Naive B cell (primary cell): ENCODE results near the gene PHACTR2. TPM values are rescaled to one million over a fixed set of nuclear protein-coding genes. Genes with fewer than 3 reads are reported as not detected.
A peak's percentile ranks its signal among the peaks of the same experiment; 100 is the strongest.

Experiments used
- ATAC-seq, 2 donors: fragments of 150-1000 bp; cut with Tn5 transposase; 2 replicates each; pipeline ENCODE4 v1.10.0; 2021; ENCODE audit warnings: low read depth in 2 of 2, mild to moderate bottlenecking in 2 of 2, moderate library complexity in 2 of 2
- DNase-seq: peaks from one replicate; pipeline ENCODE4 v3.0.0; 2022
- H3K27ac Mint-ChIP-seq, 6 donors: one replicate each; pipeline ENCODE4 v1.8.0; 2020 to 2022; ENCODE audit warnings: mild to moderate bottlenecking in 6 of 6, mixed read lengths in 6 of 6, moderate library complexity in 5 of 6, inconsistent platforms in 2 of 6
- H3K27me3 Mint-ChIP-seq, 3 donors: one replicate each; pipeline ENCODE4 v1.8.0; 2021 to 2022; ENCODE audit warnings: mixed read lengths in 3 of 3, mild to moderate bottlenecking in 1 of 3
- H3K36me3 Mint-ChIP-seq, 2 donors: one replicate each; pipeline ENCODE4 v1.8.0; 2020 to 2022; ENCODE audit warnings: mixed read lengths in 2 of 2, inconsistent platforms in 1 of 2, mild to moderate bottlenecking in 1 of 2
- H3K4me1 Mint-ChIP-seq, 3 donors: one replicate each; pipeline ENCODE4 v1.8.0; 2020 to 2022; ENCODE audit warnings: mixed read lengths in 3 of 3, inconsistent platforms in 1 of 3, mild to moderate bottlenecking in 1 of 3, moderate library complexity in 1 of 3
- H3K4me3 Mint-ChIP-seq, 8 donors: one replicate each; pipeline ENCODE4 v1.8.0; 2020 to 2022; ENCODE audit warnings: mild to moderate bottlenecking in 8 of 8, mixed read lengths in 8 of 8, moderate library complexity in 8 of 8, inconsistent platforms in 2 of 8
- H3K9me3 Mint-ChIP-seq, 7 donors: one replicate each; pipeline ENCODE4 v1.8.0; 2020 to 2022; ENCODE audit warnings: mixed read lengths in 7 of 7, mild to moderate bottlenecking in 5 of 7, inconsistent platforms in 2 of 7, moderate library complexity in 1 of 7
- polyA plus RNA-seq, 6 donors: library from polyadenylated mRNA; unstranded; fragments of 300-500 nt; fragmentation: Illumina TruSeq; gene quantifications; one replicate each; pipeline ENCODE4 v1.2.3, GENCODE V29; 2021; ENCODE audit warnings: low read depth in 6 of 6

PHACTR2 gene
- polyA plus RNA-seq, 6 donors from 2014 or later: 0.05 to 3.5 (median 1.5) TPM

- Mint-ChIP-seq H3K4me1 (no peaks in the 10 kb centered on the region), H3K27ac (no peak overlapping the region), H3K9me3 (no peaks in the 10 kb centered on the region), H3K4me3 (no peak overlapping the region), H3K27me3 (no peaks in the 10 kb centered on the region), H3K36me3 (no peaks in the 10 kb centered on the region)
- no peak for ATAC-seq
- DNase-seq: no peak
Observed at GRCh38 chr6:143755301-143755744, 77.6 kb downstream of the PHACTR2 start.

- H3K4me1 Mint-ChIP-seq: no peaks in the 10 kb centered on the region
- no peaks in the 10 kb centered on the region for H3K27me3 Mint-ChIP-seq
- no peak for ATAC-seq
- H3K36me3 Mint-ChIP-seq: no peaks in the 10 kb centered on the region
- no peak overlapping the region for H3K4me3 Mint-ChIP-seq
- no peak for DNase-seq
- peak overlapping the region in 1 of 6 donors; percentile 85 for H3K27ac Mint-ChIP-seq
- H3K9me3 Mint-ChIP-seq: no peaks in the 10 kb centered on the region
Observed at GRCh38 chr6:143757346-143757832, 79.6 kb downstream of the PHACTR2 start.

DNA sequence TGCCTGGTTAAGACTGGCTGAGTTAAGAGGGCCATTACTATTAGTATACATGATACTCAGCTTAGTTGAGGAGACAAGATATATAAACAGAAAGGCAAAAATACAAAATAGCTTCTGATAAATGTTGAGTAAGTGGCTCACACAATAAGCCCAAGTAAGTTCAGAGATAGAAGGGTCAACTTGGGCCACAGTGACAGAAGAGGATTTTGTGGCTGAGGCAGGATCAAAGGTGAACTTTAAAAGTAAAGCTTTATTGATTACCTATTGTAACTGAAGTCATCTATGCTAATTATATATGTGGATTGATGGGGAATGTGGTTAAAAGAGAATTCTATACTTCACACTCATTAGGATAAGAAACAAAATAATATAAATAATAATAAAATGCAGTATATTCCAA is 80.8 kb downstream of the PHACTR2 start:
- H3K4me3 Mint-ChIP-seq: no peak overlapping the region
- H3K4me1 Mint-ChIP-seq: no peaks in the 10 kb centered on the region
- H3K27me3 Mint-ChIP-seq: no peaks in the 10 kb centered on the region
- ATAC-seq (no peak), DNase-seq (no peak)
- H3K27ac Mint-ChIP-seq: no peak overlapping the region
- no peaks in the 10 kb centered on the region for H3K9me3 Mint-ChIP-seq
- H3K36me3 Mint-ChIP-seq: no peaks in the 10 kb centered on the region

DNA sequence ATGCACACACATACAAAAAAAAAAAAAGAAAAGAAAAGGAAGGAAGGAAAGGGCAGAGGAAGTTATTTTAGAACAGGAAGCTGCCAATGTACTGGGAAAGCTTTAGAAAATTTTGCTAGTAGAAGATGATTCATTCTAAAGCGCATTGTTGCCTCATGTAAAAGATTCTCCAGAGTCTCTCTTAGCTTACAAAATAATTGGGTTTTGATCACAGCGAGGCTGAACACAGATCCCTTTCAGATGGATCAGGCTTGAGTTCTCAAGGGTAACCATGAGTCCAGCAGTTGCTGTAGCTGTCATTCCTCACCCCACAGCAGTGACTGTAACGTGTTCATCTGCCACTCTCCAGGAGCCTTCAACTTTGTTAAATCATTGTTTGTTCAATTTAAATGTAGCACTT is 81.9 kb downstream of the PHACTR2 start:
- DNase-seq: no peak
- no peak overlapping the region for H3K4me3 Mint-ChIP-seq
- H3K9me3 Mint-ChIP-seq: no peaks in the 10 kb centered on the region
- no peaks in the 10 kb centered on the region for H3K36me3 Mint-ChIP-seq
- no peaks in the 10 kb centered on the region for H3K4me1 Mint-ChIP-seq
- no peaks in the 10 kb centered on the region for H3K27me3 Mint-ChIP-seq
- H3K27ac Mint-ChIP-seq: peak overlapping the region in 2 of 6 donors; percentile 26 to 72
- ATAC-seq: no peak

GRCh38 chr6:143761074-143761473 is 83.3 kb downstream of the PHACTR2 start:
- Mint-ChIP-seq H3K27ac (no peak overlapping the region), H3K36me3 (peaks cover 0 to 4% of the 10 kb centered on the region in 2 donors), H3K27me3 (no peaks in the 10 kb centered on the region), H3K4me3 (no peak overlapping the region), H3K9me3 (no peaks in the 10 kb centered on the region), H3K4me1 (no peaks in the 10 kb centered on the region)
- ATAC-seq: no peak
- DNase-seq: no peak

DNA sequence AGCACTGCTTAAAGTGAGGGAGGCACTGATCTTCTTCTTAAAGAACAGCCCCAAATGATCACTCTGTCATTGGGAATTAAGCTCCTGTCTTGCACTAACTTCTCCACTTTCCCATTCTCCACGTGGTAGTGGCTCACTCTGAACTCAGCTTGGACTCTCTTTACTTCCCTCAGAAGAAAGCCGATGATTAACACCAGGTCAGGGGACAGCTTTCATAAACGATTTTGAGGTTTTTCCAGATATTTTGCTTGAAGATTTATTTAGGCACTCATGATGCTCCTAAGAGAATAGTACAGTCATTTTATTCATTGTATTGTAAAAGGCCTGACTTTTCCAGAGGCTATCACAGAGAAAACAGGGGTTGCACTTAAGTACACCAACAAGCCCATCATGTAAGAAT is 84.4 kb downstream of the PHACTR2 start:
- no peak overlapping the region for H3K27ac Mint-ChIP-seq
- no peaks in the 10 kb centered on the region for H3K27me3 Mint-ChIP-seq
- ATAC-seq (no peak), DNase-seq (no peak)
- no peaks in the 10 kb centered on the region for H3K9me3 Mint-ChIP-seq
- no peak overlapping the region for H3K4me3 Mint-ChIP-seq
- H3K36me3 Mint-ChIP-seq: peaks cover 0 to 8% of the 10 kb centered on the region in 2 donors
- no peaks in the 10 kb centered on the region for H3K4me1 Mint-ChIP-seq

- H3K27ac Mint-ChIP-seq: no peak overlapping the region
- no peaks in the 10 kb centered on the region for H3K9me3 Mint-ChIP-seq
- ATAC-seq: no peak
Observed at GRCh38 chr6:143765422-143766184, 87.8 kb downstream of the PHACTR2 start.

GRCh38 chr6:143766185-143766553 is 88.4 kb downstream of the PHACTR2 start:
- H3K4me3 Mint-ChIP-seq: no peak overlapping the region
- no peak overlapping the region for H3K27ac Mint-ChIP-seq
- H3K4me1 Mint-ChIP-seq: no peaks in the 10 kb centered on the region
- DNase-seq (no peak), ATAC-seq (no peak)
- H3K9me3 Mint-ChIP-seq: no peaks in the 10 kb centered on the region
- no peaks in the 10 kb centered on the region for H3K27me3 Mint-ChIP-seq
- H3K36me3 Mint-ChIP-seq: peaks cover 0 to 8% of the 10 kb centered on the region in 2 donors

More at GRCh38 chr6:143765422-143766184, 87.8 kb downstream of the PHACTR2 start:
- no peak for DNase-seq
- peaks cover 0 to 8% of the 10 kb centered on the region in 2 donors for H3K36me3 Mint-ChIP-seq
- no peaks in the 10 kb centered on the region for H3K27me3 Mint-ChIP-seq
- no peak overlapping the region for H3K4me3 Mint-ChIP-seq
- H3K4me1 Mint-ChIP-seq: no peaks in the 10 kb centered on the region

DNA sequence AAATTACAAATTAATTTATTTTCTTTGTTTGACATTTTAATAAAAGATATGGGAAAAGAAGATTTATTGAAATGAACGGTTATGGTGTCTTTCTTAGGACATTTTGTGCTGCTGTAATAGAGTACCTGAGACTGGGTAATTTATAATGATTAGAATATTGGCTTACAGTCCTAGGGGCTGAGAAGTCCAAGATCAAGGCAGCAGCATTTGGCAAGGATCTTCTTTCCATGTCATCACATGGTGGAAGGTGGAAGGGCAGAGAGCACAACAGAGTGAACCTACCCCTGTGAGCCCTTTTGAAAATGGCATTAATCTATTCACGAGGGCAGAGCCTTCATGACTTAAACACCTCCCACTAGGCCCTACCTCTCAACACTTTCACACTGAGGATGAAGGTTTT is 89.7 kb downstream of the PHACTR2 start:
- no peak overlapping the region for H3K27ac Mint-ChIP-seq
- peaks cover 0 to 8% of the 10 kb centered on the region in 2 donors for H3K36me3 Mint-ChIP-seq
- H3K9me3 Mint-ChIP-seq: no peaks in the 10 kb centered on the region
- no peak for DNase-seq
- H3K27me3 Mint-ChIP-seq: no peaks in the 10 kb centered on the region
- H3K4me1 Mint-ChIP-seq: no peaks in the 10 kb centered on the region
- ATAC-seq: no peak
- peak overlapping the region in 1 of 8 donors; percentile 23 for H3K4me3 Mint-ChIP-seq

GRCh38 chr6:143772116-143773086 is 94.6 kb downstream of the PHACTR2 start:
- H3K27ac Mint-ChIP-seq: no peak overlapping the region
- no peaks in the 10 kb centered on the region for H3K9me3 Mint-ChIP-seq

GRCh38 chr6:143773506-143774150 is 95.9 kb downstream of the PHACTR2 start:
- Mint-ChIP-seq H3K4me1 (no peaks in the 10 kb centered on the region), H3K27ac (no peak overlapping the region)
- no peak for DNase-seq

More at GRCh38 chr6:143772116-143773086, 94.6 kb downstream of the PHACTR2 start:
- Mint-ChIP-seq H3K4me3 (no peak overlapping the region), H3K4me1 (no peaks in the 10 kb centered on the region), H3K27me3 (no peaks in the 10 kb centered on the region), H3K36me3 (no peaks in the 10 kb centered on the region)
- ATAC-seq: no peak
- DNase-seq: no peak

DNA sequence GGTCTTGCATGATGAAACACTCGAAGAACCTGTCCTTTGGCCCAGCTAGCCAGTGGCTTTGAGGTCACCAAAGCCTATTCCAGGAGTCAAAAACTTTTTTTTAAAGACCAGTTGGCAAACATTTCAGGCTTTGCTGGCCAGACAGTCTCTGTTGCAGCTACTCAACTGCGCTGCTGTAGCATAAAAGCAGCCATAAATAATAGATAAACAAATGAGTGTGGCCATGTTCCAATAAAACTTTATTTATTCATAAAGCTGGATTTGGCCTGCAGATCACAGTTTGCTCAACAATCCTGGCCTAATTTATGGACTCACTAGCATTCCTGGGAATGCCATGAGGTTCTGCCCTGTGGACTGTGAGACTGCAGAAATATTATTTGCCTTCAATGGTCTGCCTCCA is 96.6 kb downstream of the PHACTR2 start:
- H3K36me3 Mint-ChIP-seq: no peaks in the 10 kb centered on the region
- ATAC-seq (no peak), DNase-seq (no peak)
- H3K4me1 Mint-ChIP-seq: no peaks in the 10 kb centered on the region
- no peaks in the 10 kb centered on the region for H3K27me3 Mint-ChIP-seq
- no peak overlapping the region for H3K27ac Mint-ChIP-seq
- no peaks in the 10 kb centered on the region for H3K9me3 Mint-ChIP-seq
- H3K4me3 Mint-ChIP-seq: no peak overlapping the region

More at GRCh38 chr6:143773506-143774150, 95.9 kb downstream of the PHACTR2 start:
- H3K4me3 Mint-ChIP-seq: no peak overlapping the region
- H3K27me3 Mint-ChIP-seq: no peaks in the 10 kb centered on the region
- ATAC-seq: no peak
- H3K9me3 Mint-ChIP-seq: no peaks in the 10 kb centered on the region
- H3K36me3 Mint-ChIP-seq: no peaks in the 10 kb centered on the region

GRCh38 chr6:143775336-143775735 is 97.6 kb downstream of the PHACTR2 start:
- no peaks in the 10 kb centered on the region for H3K4me1 Mint-ChIP-seq
- H3K4me3 Mint-ChIP-seq: no peak overlapping the region
- DNase-seq (no peak), ATAC-seq (no peak)
- H3K27ac Mint-ChIP-seq: no peak overlapping the region
- H3K27me3 Mint-ChIP-seq: no peaks in the 10 kb centered on the region
- H3K9me3 Mint-ChIP-seq: no peaks in the 10 kb centered on the region
- no peaks in the 10 kb centered on the region for H3K36me3 Mint-ChIP-seq
